LNCAP (cell line): ENCODE data around the gene MUC12.

ENCODE experiments used
- TF ChIP-seq, protein P1 (sequence below): fragments of 450-650 bp; IDR thresholded peaks from 2 replicates; pipeline ENCODE4 v1.5.1; 2017; ENCODE audit warnings: mild to moderate bottlenecking

MUC12 gene

DNA sequence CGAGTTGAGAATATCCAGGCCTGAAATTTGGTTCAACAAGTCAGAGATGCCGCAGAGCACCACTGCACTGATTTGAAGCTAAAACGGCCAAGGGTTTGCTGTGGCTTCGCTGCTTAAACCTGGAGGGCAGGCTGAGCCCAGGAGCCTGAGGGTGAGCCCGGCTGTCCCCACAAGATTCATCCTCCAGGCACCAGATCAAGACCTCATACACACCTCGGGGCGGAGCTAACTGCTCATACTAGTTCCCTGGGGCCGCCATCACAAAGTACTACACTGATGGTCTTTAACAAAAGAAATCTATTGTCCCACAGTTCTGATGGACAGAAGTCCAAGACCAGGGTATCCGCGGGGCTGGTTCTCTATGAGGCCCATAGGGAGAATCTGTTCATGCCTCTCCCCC, 99.0 kb downstream of the MUC12 start:
- TF ChIP-seq, protein P1, sequence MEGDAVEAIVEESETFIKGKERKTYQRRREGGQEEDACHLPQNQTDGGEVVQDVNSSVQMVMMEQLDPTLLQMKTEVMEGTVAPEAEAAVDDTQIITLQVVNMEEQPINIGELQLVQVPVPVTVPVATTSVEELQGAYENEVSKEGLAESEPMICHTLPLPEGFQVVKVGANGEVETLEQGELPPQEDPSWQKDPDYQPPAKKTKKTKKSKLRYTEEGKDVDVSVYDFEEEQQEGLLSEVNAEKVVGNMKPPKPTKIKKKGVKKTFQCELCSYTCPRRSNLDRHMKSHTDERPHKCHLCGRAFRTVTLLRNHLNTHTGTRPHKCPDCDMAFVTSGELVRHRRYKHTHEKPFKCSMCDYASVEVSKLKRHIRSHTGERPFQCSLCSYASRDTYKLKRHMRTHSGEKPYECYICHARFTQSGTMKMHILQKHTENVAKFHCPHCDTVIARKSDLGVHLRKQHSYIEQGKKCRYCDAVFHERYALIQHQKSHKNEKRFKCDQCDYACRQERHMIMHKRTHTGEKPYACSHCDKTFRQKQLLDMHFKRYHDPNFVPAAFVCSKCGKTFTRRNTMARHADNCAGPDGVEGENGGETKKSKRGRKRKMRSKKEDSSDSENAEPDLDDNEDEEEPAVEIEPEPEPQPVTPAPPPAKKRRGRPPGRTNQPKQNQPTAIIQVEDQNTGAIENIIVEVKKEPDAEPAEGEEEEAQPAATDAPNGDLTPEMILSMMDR: no peak
